ENCODE results near the gene RNF183.
"Not testable (repeated sequence)": the region's sequence is repeated elsewhere in the genome, so short reads cannot be mapped to it uniquely, and the experiment has no call there.

The RNF183 gene

GRCh38 chr9:113310538-113310937, 7.4 kb upstream of the RNF183 start:
- H3K4me3 ChIP-seq (ENCODE audit: low read length): no peak overlapping the region

GRCh38 chr9:113309204-113309813, 6.1 kb upstream of the RNF183 start:
- Histone ChIP-seq H3K4me3 (ENCODE audit: low read length) (no peak overlapping the region), H2AFZ (ENCODE audit: low read depth, low read length) (no peak overlapping the region), H3K36me3 (ENCODE audit: insufficient read depth, low read length) (no peaks in the 10 kb centered on the region), H3K4me1 (ENCODE audit: insufficient read depth, low read length) (no peaks in the 10 kb centered on the region), H3K9me3 (ENCODE audit: low read length) (no peaks in the 10 kb centered on the region), H3K27me3 (ENCODE audit: insufficient read depth, low read length) (no peaks in the 10 kb centered on the region)

More at GRCh38 chr9:113310538-113310937, 7.4 kb upstream of the RNF183 start:
- Histone ChIP-seq H3K9me3 (ENCODE audit: low read length) (no peaks in the 10 kb centered on the region), H2AFZ (ENCODE audit: low read depth, low read length) (no peak overlapping the region), H3K27me3 (ENCODE audit: insufficient read depth, low read length) (no peaks in the 10 kb centered on the region), H3K36me3 (ENCODE audit: insufficient read depth, low read length) (no peaks in the 10 kb centered on the region), H3K4me1 (ENCODE audit: insufficient read depth, low read length) (peaks cover 5% of the 10 kb centered on the region)

DNA sequence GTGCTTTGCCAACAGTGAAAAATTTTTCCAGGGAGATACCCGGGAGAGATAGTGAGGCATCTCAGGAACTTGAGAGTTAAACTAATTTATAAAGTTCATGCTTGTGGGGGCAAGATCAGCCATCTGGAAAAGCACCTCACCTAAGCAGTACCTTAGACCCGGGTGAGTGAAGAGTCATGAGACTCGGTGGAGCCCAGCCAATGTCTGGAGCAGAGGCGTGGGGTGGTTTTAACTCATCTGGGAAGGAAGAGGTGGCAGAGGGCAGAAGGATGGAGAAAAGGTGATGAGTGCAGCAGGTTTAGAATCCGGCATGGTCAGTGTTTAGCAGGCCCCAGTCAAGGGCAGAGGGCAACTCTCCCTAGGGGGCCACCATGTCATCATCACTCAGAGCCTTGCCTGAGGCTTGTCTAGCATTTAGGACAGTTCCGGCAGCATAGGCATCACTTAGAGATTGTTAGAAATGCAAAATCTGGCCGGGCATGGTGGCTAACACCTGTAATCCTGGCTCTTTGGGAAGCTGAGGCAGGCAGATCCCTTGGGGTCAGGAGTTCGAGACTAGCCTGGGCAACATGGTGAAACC, 4.3 kb upstream of the RNF183 start:
- Histone ChIP-seq H3K9me3 (ENCODE audit: low read length) (no peaks in the 10 kb centered on the region), H3K4me3 (ENCODE audit: low read length) (no peak overlapping the region), H3K27me3 (ENCODE audit: insufficient read depth, low read length) (no peaks in the 10 kb centered on the region), H3K36me3 (ENCODE audit: insufficient read depth, low read length) (no peaks in the 10 kb centered on the region), H2AFZ (ENCODE audit: low read depth, low read length) (no peak overlapping the region), H3K4me1 (ENCODE audit: insufficient read depth, low read length) (no peaks in the 10 kb centered on the region)

GRCh38 chr9:113306566-113306965, 3.4 kb upstream of the RNF183 start:
- no peaks in the 10 kb centered on the region for H3K27me3 ChIP-seq (ENCODE audit: insufficient read depth, low read length)
- H3K4me1 ChIP-seq (ENCODE audit: insufficient read depth, low read length): no peaks in the 10 kb centered on the region
- H3K9me3 ChIP-seq (ENCODE audit: low read length): no peaks in the 10 kb centered on the region
- no peaks in the 10 kb centered on the region for H3K36me3 ChIP-seq (ENCODE audit: insufficient read depth, low read length)
- H3K4me3 ChIP-seq (ENCODE audit: low read length): no peak overlapping the region
- H2AFZ ChIP-seq (ENCODE audit: low read depth, low read length): no peak overlapping the region

DNA sequence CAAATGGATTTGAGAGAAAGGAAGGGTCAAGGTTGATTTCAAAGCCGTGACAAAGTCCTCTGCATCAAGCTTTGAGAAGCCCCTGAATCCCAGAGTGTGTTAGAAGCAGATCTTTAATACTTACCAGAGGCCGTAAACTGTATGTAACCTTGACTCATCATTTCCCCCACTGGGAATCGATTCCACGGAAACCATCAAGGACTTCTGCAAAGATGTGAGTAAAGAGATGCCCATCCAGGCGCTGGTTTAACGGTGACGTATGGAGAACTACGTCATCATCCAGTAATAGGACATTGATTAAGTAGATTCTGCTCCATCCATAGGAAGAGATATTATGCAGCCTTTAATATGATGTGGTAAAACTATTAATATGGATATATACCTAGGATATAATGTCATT, 1.6 kb downstream of the RNF183 start:
- Histone ChIP-seq H3K9me3 (ENCODE audit: low read length) (no peaks in the 10 kb centered on the region), H3K4me1 (ENCODE audit: insufficient read depth, low read length) (no peaks in the 10 kb centered on the region), H3K4me3 (ENCODE audit: low read length) (no peak overlapping the region), H3K36me3 (ENCODE audit: insufficient read depth, low read length) (no peaks in the 10 kb centered on the region), H3K27me3 (ENCODE audit: insufficient read depth, low read length) (no peaks in the 10 kb centered on the region), H2AFZ (ENCODE audit: low read depth, low read length) (no peak overlapping the region)

- Histone ChIP-seq H2AFZ (ENCODE audit: low read depth, low read length) (no peak overlapping the region), H3K4me3 (ENCODE audit: low read length) (no peak overlapping the region), H3K36me3 (ENCODE audit: insufficient read depth, low read length) (no peaks in the 10 kb centered on the region), H3K4me1 (ENCODE audit: insufficient read depth, low read length) (no peaks in the 10 kb centered on the region), H3K9me3 (ENCODE audit: low read length) (no peaks in the 10 kb centered on the region), H3K27me3 (ENCODE audit: insufficient read depth, low read length) (no peaks in the 10 kb centered on the region)
Measured at GRCh38 chr9:113299800-113300292, 3.3 kb downstream of the RNF183 start.

DNA sequence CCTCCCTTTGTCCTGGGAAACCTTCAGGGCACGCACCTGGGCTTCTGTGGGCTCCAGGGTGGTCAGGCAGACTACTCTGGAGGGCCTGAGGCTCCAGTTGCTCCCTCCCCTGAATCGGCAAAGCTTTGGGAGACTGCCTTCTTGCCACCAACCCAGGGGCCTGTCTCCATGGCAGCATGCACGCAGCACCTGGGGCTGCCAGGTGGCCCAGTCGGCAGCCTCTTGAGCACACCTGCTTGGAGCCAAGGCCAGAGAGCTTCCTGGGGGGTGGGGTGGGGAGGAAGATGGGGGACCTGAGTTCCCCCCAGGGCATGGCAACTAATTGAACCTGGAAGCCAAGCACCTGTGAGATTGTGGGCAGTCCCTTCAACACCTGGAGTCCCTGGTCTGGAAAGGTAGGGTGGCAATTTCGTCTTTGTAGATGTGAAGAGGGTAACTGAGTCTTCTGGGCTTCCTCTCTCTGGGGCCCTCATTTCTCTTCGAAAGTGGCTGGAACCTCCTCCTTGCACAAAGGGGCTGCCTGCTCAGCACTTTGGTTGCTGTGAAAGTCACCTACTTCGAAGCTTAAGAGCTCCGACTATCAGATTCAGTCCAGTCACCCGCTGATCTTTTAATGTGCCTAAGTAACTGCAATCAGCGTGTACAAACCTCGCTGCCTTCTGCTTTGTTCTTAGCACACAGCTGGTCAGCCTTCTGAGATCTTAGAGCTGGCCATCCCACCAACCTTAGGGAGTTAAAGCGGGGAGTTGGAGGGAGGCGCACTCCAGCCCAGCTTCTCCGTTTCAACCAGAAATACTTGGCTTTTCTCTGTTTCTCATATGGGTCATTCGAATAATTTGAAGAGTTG, 4.0 kb downstream of the RNF183 start:
- Histone ChIP-seq H3K4me1 (ENCODE audit: insufficient read depth, low read length) (no peaks in the 10 kb centered on the region), H2AFZ (ENCODE audit: low read depth, low read length) (no peak overlapping the region), H3K9me3 (ENCODE audit: low read length) (no peaks in the 10 kb centered on the region), H3K36me3 (ENCODE audit: insufficient read depth, low read length) (peaks cover 2% of the 10 kb centered on the region), H3K27me3 (ENCODE audit: insufficient read depth, low read length) (no peaks in the 10 kb centered on the region), H3K4me3 (ENCODE audit: low read length) (no peak overlapping the region)

DNA sequence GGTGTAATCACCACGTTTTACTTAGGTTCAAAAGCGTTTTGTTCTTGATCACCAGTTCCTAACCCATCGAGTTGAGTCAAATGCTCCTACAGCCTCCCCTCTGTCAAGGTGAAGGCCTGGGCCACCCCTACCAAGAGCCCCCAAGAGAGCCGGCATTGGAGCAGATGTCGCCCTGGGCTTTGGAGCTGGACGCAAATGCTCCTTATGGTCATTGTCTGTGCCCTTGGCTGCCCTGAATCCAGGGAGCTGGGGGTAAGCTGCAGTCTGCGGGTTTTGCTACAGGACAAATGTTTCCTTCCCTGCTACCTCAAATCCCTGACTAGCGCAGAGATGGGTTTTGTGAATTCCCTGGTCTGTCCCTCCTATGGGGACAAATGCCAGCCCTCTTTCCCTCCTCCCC, 4.9 kb downstream of the RNF183 start:
- Histone ChIP-seq H3K4me1 (ENCODE audit: insufficient read depth, low read length) (no peaks in the 10 kb centered on the region), H3K9me3 (ENCODE audit: low read length) (no peaks in the 10 kb centered on the region), H2AFZ (ENCODE audit: low read depth, low read length) (no peak overlapping the region), H3K36me3 (ENCODE audit: insufficient read depth, low read length) (peaks cover 8% of the 10 kb centered on the region), H3K27me3 (ENCODE audit: insufficient read depth, low read length) (no peaks in the 10 kb centered on the region), H3K4me3 (ENCODE audit: low read length) (no peak overlapping the region)

DNA sequence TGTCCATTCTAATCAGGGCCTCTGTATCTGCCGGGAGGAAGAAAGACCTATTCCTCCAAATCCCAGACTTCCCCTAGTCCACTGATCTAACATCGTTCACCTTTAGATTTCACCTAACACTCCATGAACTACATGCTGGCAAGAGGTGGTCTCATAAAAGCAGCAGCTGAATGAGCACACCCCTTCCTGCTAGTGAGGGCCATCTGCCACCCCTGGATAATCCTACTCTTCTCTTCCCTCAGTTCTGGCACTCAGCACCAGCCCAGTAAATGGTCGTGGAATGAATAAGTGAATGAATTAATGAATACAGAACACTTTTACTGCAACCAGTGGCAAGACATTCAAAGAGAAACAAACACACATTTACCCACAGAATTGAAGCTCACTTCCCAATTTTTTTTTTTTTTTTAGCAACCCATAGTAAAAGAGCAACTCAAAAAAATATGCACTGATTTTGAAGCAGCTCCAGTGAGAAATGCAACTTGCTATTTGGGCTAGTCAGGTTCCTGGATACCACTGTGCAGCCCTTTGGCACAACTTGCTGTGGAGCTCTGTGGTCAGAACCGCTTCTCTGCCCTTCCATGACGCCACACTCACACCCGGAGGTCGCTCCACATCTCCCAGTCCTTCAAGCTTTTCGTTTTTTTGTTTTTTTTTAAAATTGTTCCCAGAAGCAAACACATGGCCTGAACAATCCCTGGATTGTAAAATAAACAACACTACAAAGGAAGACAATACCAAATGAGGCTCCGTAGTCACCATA, 6.2 kb downstream of the RNF183 start:
- H2AFZ ChIP-seq (ENCODE audit: low read depth, low read length): no peak overlapping the region
- H3K4me3 ChIP-seq (ENCODE audit: low read length): no peak overlapping the region
- peaks cover 21% of the 10 kb centered on the region for H3K36me3 ChIP-seq (ENCODE audit: insufficient read depth, low read length)
- H3K27me3 ChIP-seq (ENCODE audit: insufficient read depth, low read length): no peaks in the 10 kb centered on the region
- no peaks in the 10 kb centered on the region for H3K9me3 ChIP-seq (ENCODE audit: low read length)
- no peaks in the 10 kb centered on the region for H3K4me1 ChIP-seq (ENCODE audit: insufficient read depth, low read length)

DNA sequence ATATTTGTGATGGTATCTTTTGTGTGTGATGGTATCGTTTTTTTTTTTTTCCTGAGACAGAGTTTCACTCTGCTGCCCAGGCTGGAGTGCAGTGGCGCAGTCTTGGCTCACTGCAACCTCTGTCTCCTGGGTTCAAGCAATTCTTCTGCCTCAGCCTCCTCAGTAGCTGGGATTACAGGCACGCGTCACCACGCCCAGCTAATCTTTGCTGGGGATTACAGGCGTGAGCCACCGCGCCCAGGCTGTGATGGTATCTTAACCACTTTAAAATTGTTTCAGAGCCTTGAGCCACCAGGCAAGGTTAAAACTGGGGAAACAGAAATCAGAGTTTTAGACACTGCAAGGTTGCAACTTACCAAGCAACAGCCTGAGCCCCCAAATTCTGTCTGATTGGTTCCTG, 6.9 kb downstream of the RNF183 start:
- H3K9me3 ChIP-seq (ENCODE audit: low read length); H3K4me1 ChIP-seq (ENCODE audit: insufficient read depth, low read length); H3K4me3 ChIP-seq (ENCODE audit: low read length); H2AFZ ChIP-seq (ENCODE audit: low read depth, low read length); H3K27me3 ChIP-seq (ENCODE audit: insufficient read depth, low read length): not testable (repeated sequence)
- H3K36me3 ChIP-seq (ENCODE audit: insufficient read depth, low read length): peaks cover 29% of the 10 kb centered on the region

DNA sequence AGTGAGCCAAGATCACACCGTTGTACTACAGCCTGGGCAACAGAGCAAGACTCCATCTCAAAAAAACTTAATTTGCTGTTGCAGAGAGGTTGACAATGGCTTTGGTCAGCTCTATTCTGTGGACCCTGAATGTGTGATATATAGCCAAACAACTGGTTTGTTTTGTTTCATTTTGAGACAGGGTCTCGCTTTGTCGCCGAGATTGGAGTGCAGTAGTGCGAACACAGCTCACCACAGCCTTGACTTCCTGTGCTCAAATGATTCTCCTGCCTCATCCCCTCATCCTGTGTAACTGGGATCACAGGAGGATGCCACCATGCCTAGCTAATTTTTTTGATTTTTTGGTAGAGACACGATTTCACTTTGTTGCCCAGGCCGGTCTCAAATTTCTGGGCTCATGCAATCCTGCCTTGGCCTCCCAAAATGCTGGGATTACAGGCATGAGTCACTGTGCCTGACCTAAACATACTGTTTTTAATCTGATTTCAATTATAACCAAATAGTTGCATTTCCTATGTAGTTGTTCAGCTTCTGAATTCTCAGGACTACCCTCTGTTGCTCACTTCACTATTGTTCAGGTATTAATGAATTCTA, 9.8 kb downstream of the RNF183 start:
- Histone ChIP-seq H3K36me3 (ENCODE audit: insufficient read depth, low read length) (peaks cover 54% of the 10 kb centered on the region), H3K4me1 (ENCODE audit: insufficient read depth, low read length) (no peaks in the 10 kb centered on the region), H2AFZ (ENCODE audit: low read depth, low read length) (no peak overlapping the region), H3K27me3 (ENCODE audit: insufficient read depth, low read length) (no peaks in the 10 kb centered on the region), H3K4me3 (ENCODE audit: low read length) (no peak overlapping the region), H3K9me3 (ENCODE audit: low read length) (no peaks in the 10 kb centered on the region)

DNA sequence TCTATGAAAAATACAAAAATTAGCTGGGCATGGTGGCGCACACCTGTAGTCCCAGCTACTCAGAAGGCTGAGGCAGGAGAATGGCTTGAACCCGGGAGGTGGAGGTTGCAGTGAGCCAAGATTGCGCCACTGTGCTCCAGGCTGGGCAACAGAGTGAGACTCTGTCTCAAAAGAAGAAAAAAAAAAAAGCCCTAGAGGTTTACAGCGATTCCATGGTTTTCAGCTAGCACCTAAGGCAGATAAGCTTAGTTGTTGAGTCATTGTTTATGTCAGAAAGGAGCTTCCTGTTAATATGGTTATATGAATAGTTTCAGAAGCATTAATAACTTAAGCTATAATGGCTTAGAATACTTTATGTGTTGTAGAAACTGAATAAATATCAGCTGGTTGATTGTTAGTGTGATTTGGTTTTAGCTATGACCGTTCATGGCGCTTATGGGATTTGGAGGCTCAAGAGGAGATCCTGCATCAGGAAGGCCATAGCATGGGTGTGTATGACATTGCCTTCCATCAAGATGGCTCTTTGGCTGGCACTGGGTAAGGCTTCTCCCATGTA, 13.0 kb downstream of the RNF183 start:
- no peaks in the 10 kb centered on the region for H3K4me1 ChIP-seq (ENCODE audit: insufficient read depth, low read length)
- H3K27me3 ChIP-seq (ENCODE audit: insufficient read depth, low read length): no peaks in the 10 kb centered on the region
- no peak overlapping the region for H3K4me3 ChIP-seq (ENCODE audit: low read length)
- H3K9me3 ChIP-seq (ENCODE audit: low read length): no peaks in the 10 kb centered on the region
- H2AFZ ChIP-seq (ENCODE audit: low read depth, low read length): no peak overlapping the region
- H3K36me3 ChIP-seq (ENCODE audit: insufficient read depth, low read length): peaks cover 80% of the 10 kb centered on the region
